ENCODE data around the gene PRG3.

DNA sequence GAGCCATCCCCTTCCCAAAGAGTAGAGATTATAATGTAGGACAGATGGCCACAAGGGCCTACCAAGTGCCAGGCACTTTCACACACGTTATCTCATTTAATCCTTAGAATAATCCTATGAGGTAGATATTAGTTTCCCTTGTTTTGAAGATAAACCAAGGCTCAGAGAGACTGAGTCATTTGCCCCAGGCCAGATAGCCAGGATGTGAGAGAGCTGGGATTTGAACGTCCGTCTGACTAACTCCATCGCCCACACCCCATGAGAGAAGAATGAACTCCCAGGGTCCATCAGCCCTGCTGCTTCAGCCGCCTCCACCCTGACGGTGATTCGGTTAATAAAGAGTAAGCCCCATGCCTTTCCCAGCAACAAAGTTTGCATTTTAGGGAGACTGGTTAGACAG is 10.7 kb downstream of the PRG3 start:
- no peak for TF ChIP-seq POLR2A (IDR thresholded peaks at IDR 0.05; ENCODE audit: low read depth, low read length)
- TF ChIP-seq, protein P1, sequence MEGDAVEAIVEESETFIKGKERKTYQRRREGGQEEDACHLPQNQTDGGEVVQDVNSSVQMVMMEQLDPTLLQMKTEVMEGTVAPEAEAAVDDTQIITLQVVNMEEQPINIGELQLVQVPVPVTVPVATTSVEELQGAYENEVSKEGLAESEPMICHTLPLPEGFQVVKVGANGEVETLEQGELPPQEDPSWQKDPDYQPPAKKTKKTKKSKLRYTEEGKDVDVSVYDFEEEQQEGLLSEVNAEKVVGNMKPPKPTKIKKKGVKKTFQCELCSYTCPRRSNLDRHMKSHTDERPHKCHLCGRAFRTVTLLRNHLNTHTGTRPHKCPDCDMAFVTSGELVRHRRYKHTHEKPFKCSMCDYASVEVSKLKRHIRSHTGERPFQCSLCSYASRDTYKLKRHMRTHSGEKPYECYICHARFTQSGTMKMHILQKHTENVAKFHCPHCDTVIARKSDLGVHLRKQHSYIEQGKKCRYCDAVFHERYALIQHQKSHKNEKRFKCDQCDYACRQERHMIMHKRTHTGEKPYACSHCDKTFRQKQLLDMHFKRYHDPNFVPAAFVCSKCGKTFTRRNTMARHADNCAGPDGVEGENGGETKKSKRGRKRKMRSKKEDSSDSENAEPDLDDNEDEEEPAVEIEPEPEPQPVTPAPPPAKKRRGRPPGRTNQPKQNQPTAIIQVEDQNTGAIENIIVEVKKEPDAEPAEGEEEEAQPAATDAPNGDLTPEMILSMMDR (conservative IDR thresholded peaks at IDR 0.05; ENCODE audit: low read depth, low read length), result no peak
- TF ChIP-seq RFX5 (IDR thresholded peaks at IDR 0.05; ENCODE audit: low read depth, low read length), result no peak

All from IMR-90 (cell line).